ENCODE measurements around the gene SPTB.

SPTB gene

DNA sequence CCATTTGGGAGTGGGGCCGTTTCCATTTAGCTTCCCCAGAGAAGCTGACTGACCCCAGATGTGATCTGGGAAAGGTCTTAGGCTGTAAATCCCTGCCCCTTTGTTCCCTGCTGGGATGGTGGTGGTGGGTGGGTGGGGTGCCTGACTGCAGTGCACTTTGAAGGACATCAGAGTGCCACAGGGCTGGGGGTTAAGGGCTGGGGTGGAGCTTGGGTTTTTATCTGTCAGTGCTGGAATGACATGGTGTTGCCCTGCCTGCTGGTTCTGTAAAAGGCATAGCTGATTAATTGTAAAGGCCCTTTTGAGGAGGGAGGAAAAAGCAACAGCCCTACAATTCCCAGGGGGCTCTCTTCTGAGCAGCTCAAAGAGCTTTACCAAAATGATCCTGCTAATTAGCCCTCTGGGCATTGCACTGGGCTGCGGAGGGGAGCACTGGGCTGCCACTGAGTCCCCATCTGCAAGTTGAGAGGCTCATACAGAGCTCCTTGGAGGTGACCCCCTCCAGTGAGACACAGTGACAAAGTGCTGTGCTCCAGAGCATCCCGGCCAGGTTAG is 154.4 kb downstream of the SPTB start:
- H3K9me3 ChIP-seq (ENCODE audit: control insufficient read depth, insufficient read depth, low read length): no peaks in the 10 kb centered on the region
- peaks cover 8% of the 10 kb centered on the region; the same call in 1 of the 2 replicates for H3K27me3 ChIP-seq (ENCODE audit: control insufficient read depth, low read length)
- H3K9me2 ChIP-seq (replicated peaks; ENCODE audit: control insufficient read depth, low read length): no peaks in the 10 kb centered on the region
- no peak overlapping the region for H3K27ac ChIP-seq (ENCODE audit: low read depth, low read length)
- H3K4me1 ChIP-seq (ENCODE audit: control insufficient read depth, low read length): no peaks in the 10 kb centered on the region
- TF ChIP-seq EZH2phosphoT487 (IDR thresholded peaks at IDR 0.05; ENCODE audit: borderline replicate concordance, low read length) (no peak), CTCF (IDR thresholded peaks at IDR 0.05; ENCODE audit: low read depth, low read length, poor library complexity, severe bottlenecking) (no peak)
- H3K4me3 ChIP-seq (ENCODE audit: low read length): no peak overlapping the region
- H3K79me2 ChIP-seq (ENCODE audit: control insufficient read depth, low read length): no peaks in the 10 kb centered on the region
- H3K36me3 ChIP-seq (ENCODE audit: control insufficient read depth, low read length): no peaks in the 10 kb centered on the region
- no peaks in the 10 kb centered on the region for H4K20me1 ChIP-seq (ENCODE audit: control insufficient read depth, insufficient read depth, low read depth, low read length)
- no peaks in the 10 kb centered on the region for H3F3A ChIP-seq (ENCODE audit: control insufficient read depth, insufficient read depth)
- H3K4me2 ChIP-seq (ENCODE audit: low read length): no peak overlapping the region

DNA sequence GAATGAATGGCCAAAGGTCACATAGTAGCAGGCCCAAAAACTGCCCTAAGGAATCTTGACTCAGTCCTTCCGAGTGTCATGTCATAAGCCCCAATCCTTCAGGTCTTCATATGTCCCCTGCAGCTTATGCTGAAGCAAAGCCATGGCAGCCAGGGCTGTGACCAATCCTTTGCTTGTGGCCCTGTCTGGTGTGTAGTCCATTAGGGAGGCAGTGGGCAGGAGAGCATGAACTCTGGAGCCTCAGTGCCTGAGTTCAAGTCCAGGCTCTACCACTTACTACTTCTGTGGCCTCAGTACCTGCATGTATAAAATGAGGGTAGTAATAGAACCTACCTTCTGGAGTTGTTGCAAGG is 155.2 kb downstream of the SPTB start:
- no peaks in the 10 kb centered on the region for H3K4me1 ChIP-seq (ENCODE audit: control insufficient read depth, low read length)
- peaks cover 8% of the 10 kb centered on the region; the same call in 1 of the 2 replicates for H3K27me3 ChIP-seq (ENCODE audit: control insufficient read depth, low read length)
- H3K4me3 ChIP-seq (ENCODE audit: low read length): no peak overlapping the region
- no peaks in the 10 kb centered on the region for H3K9me3 ChIP-seq (ENCODE audit: control insufficient read depth, insufficient read depth, low read length)
- TF ChIP-seq EZH2phosphoT487 (IDR thresholded peaks at IDR 0.05; ENCODE audit: borderline replicate concordance, low read length) (no peak), CTCF (IDR thresholded peaks at IDR 0.05; ENCODE audit: low read depth, low read length, poor library complexity, severe bottlenecking) (no peak)
- H3K4me2 ChIP-seq (ENCODE audit: low read length): no peak overlapping the region
- H4K20me1 ChIP-seq (ENCODE audit: control insufficient read depth, insufficient read depth, low read depth, low read length): no peaks in the 10 kb centered on the region
- H3K9me2 ChIP-seq (replicated peaks; ENCODE audit: control insufficient read depth, low read length): no peaks in the 10 kb centered on the region
- no peaks in the 10 kb centered on the region for H3K79me2 ChIP-seq (ENCODE audit: control insufficient read depth, low read length)
- no peaks in the 10 kb centered on the region for H3F3A ChIP-seq (ENCODE audit: control insufficient read depth, insufficient read depth)
- H3K36me3 ChIP-seq (ENCODE audit: control insufficient read depth, low read length): no peaks in the 10 kb centered on the region
- H3K27ac ChIP-seq (ENCODE audit: low read depth, low read length): no peak overlapping the region

- Histone ChIP-seq H3K36me3 (ENCODE audit: control insufficient read depth, low read length) (no peaks in the 10 kb centered on the region), H3K4me1 (ENCODE audit: control insufficient read depth, low read length) (no peaks in the 10 kb centered on the region), H4K20me1 (ENCODE audit: control insufficient read depth, insufficient read depth, low read depth, low read length) (no peaks in the 10 kb centered on the region), H3F3A (ENCODE audit: control insufficient read depth, insufficient read depth) (no peaks in the 10 kb centered on the region), H3K79me2 (ENCODE audit: control insufficient read depth, low read length) (no peaks in the 10 kb centered on the region), H3K27ac (ENCODE audit: low read depth, low read length) (no peak overlapping the region), H3K4me3 (ENCODE audit: low read length) (no peak overlapping the region), H3K4me2 (ENCODE audit: low read length) (no peak overlapping the region), H3K9me3 (ENCODE audit: control insufficient read depth, insufficient read depth, low read length) (no peaks in the 10 kb centered on the region), H3K27me3 (ENCODE audit: control insufficient read depth, low read length) (peaks cover 8% of the 10 kb centered on the region; the same call in 1 of the 2 replicates), H3K9me2 (replicated peaks; ENCODE audit: control insufficient read depth, low read length) (no peaks in the 10 kb centered on the region)
- TF ChIP-seq EZH2phosphoT487 (IDR thresholded peaks at IDR 0.05; ENCODE audit: borderline replicate concordance, low read length) (no peak), CTCF (IDR thresholded peaks at IDR 0.05; ENCODE audit: low read depth, low read length, poor library complexity, severe bottlenecking) (no peak)
These were observed 155.8 kb downstream of the SPTB start for GRCh38 chr14:64723691-64724577.

All from DOHH2 (cell line).